SK-N-SH (cell line): ENCODE data around the gene ZNF677. TPM values are rescaled to one million over a fixed set of nuclear protein-coding genes. Genes with fewer than 3 reads are reported as not detected.

Source experiments
- CTCF ChIA-PET: fragments of 300-600, 350-600 bp; formaldehyde crosslinking; extraction: SDS; loops from one replicate; lab custom pipeline; 2021; lab: Yijun Ruan, JAX
- POLR2A ChIA-PET: fragments of 350-600 bp; sonication (Branson Sonifier 250); formaldehyde crosslinking; extraction: SDS; loops from one replicate; lab custom pipeline; 2020; ENCODE audit warnings: antibody characterized with exemption, inconsistent platforms; lab: Yijun Ruan, JAX
- DNase-seq: peaks from one replicate; pipeline ENCODE4 v3.0.0; 2012
- H2AFZ ChIP-seq: fragments of 200-600 bp; sonication (generic); 2 replicates; pipeline ENCODE4 v1.8.1; 2016; ENCODE audit warnings: antibody characterized with exemption, mild to moderate bottlenecking, low read depth
- H3F3A ChIP-seq: fragments of 200-600 bp; sonication (generic); replicated peaks from 2 replicates; pipeline ENCODE3; 2016; ENCODE audit warnings: antibody characterized with exemption, mild to moderate bottlenecking; ENCODE audit not compliant: insufficient read depth
- H3K27ac ChIP-seq, 2 experiments: fragments of 200-500 bp in 1 of 2; fragments of 200-600 bp in 1 of 2; sonication (Bioruptor generic) in 1 of 2; sonication (generic), shearing (Covaris generic) in 1 of 2; 2 replicates each; pipeline versions ENCODE4 v1.5.1 to v1.6.1; 2014 to 2016; ENCODE audit warnings: low read depth in 2 of 2, inconsistent platforms in 1 of 2, low read length in 1 of 2, mild to moderate bottlenecking in 1 of 2, mixed read lengths in 1 of 2
- H3K27me3 ChIP-seq: fragments of 200-600 bp; sonication (generic), shearing (Covaris generic); 2 replicates; pipeline ENCODE4 v1.6.1; 2016; ENCODE audit warnings: mixed run types; ENCODE audit not compliant: insufficient read depth
- H3K36me3 ChIP-seq, 2 experiments: fragments of 200-500 bp in 1 of 2; fragments of 200-600 bp in 1 of 2; sonication (Bioruptor generic) in 1 of 2; sonication (generic) in 1 of 2; replicated peaks in 1 of 2; 2 replicates each; pipeline versions ENCODE3 to v1.5.1; 2014 to 2016; ENCODE audit warnings: low read length in 1 of 2, mild to moderate bottlenecking in 1 of 2; ENCODE audit not compliant: insufficient read depth in 2 of 2, control insufficient read depth in 1 of 2
- H3K4me1 ChIP-seq, 2 experiments: fragments of 200-500 bp in 1 of 2; fragments of 200-600 bp in 1 of 2; sonication (Bioruptor generic) in 1 of 2; sonication (generic), shearing (Covaris generic) in 1 of 2; 2 replicates each; pipeline versions ENCODE4 v1.5.1 to v1.6.1; 2014 to 2016; ENCODE audit warnings: low read depth in 1 of 2, low read length in 1 of 2, mixed run types in 1 of 2; ENCODE audit not compliant: insufficient read depth in 2 of 2, control insufficient read depth in 1 of 2
- H3K4me2 ChIP-seq: fragments of 200-600 bp; sonication (generic), shearing (Covaris generic); 2 replicates; pipeline ENCODE4 v1.6.1; 2017; ENCODE audit warnings: mixed run types
- H3K4me3 ChIP-seq, 2 experiments: fragments of 200-500 bp in 1 of 2; fragments of 200-600 bp in 1 of 2; sonication (Bioruptor generic) in 1 of 2; sonication (generic), shearing (Covaris generic) in 1 of 2; 2 replicates each; pipeline versions ENCODE4 v1.5.1 to v1.8.1; 2014 to 2016; ENCODE audit warnings: low read depth in 2 of 2, inconsistent platforms in 1 of 2, low read length in 1 of 2, mild to moderate bottlenecking in 1 of 2, mixed read lengths in 1 of 2, moderate library complexity in 1 of 2
- H3K79me2 ChIP-seq: fragments of 200-600 bp; sonication (generic); 2 replicates; pipeline ENCODE4 v1.8.1; 2017; ENCODE audit warnings: mild to moderate bottlenecking; ENCODE audit not compliant: insufficient read depth
- H3K9ac ChIP-seq: fragments of 200-600 bp; sonication (generic); 2 replicates; pipeline ENCODE4 v1.6.1; 2017; ENCODE audit warnings: mixed run types
- H3K9me2 ChIP-seq: fragments of 200-600 bp; sonication (generic); 2 replicates; pipeline ENCODE4 v1.6.1; 2017; ENCODE audit warnings: mixed run types
- H3K9me3 ChIP-seq: fragments of 200-600 bp; sonication (generic); 2 replicates; pipeline ENCODE4 v1.6.1; 2017; ENCODE audit warnings: mixed run types, mild to moderate bottlenecking, moderate library complexity
- H4K20me1 ChIP-seq: fragments of 200-600 bp; sonication (generic); 2 replicates; pipeline ENCODE4 v1.6.1; 2017; ENCODE audit warnings: mild to moderate bottlenecking, mixed run types; ENCODE audit not compliant: insufficient read depth
- ELF1 ChIP-seq: IDR thresholded peaks from 2 replicates; pipeline ENCODE4 v1.4.0; 2012
- EZH2phosphoT487 ChIP-seq: fragments of 200-600 bp; sonication (generic); IDR thresholded peaks from 2 replicates; pipeline ENCODE4 v1.6.1; 2017; ENCODE audit warnings: low read depth, mixed run types, mild to moderate bottlenecking, antibody characterized with exemption, moderate library complexity, borderline replicate concordance
- FOXJ3 ChIP-seq: sonication (generic); formaldehyde crosslinking; IDR thresholded peaks from 2 replicates; pipeline ENCODE4 v1.5.1; 2020; ENCODE audit warnings: mild to moderate bottlenecking, missing genetic modification reagents
- GABPA ChIP-seq: IDR thresholded peaks from 2 replicates; pipeline ENCODE4 v1.4.0; 2012; ENCODE audit warnings: low read depth, mild to moderate bottlenecking
- GATA2 ChIP-seq: sonication (generic); formaldehyde crosslinking; IDR thresholded peaks from 2 replicates; pipeline ENCODE4 v1.5.0; 2020; ENCODE audit warnings: mild to moderate bottlenecking, missing genetic modification reagents
- MAX ChIP-seq: IDR thresholded peaks from 2 replicates; pipeline ENCODE4 v1.4.0; 2012; ENCODE audit warnings: low read depth
- NFIC ChIP-seq: IDR thresholded peaks from 2 replicates; pipeline ENCODE4 v1.4.0; 2012; ENCODE audit warnings: borderline replicate concordance
- NRF1 ChIP-seq: IDR thresholded peaks from 2 replicates; pipeline ENCODE4 v1.6.1; 2012; ENCODE audit warnings: low read depth, mild to moderate bottlenecking, low read length
- PBX3 ChIP-seq: IDR thresholded peaks from 2 replicates; pipeline ENCODE4; 2012
- POLR2AphosphoS5 ChIP-seq: IDR thresholded peaks from 2 replicates; pipeline ENCODE4 v1.6.1; 2012; ENCODE audit warnings: low read depth, low read length
- RCOR1 ChIP-seq: fragments of 150-350 bp; IDR thresholded peaks from 2 replicates; pipeline ENCODE4 v1.6.1; 2017; ENCODE audit warnings: antibody characterized with exemption, low read length
- RFX5 ChIP-seq: IDR thresholded peaks from 2 replicates; pipeline ENCODE4 v1.6.1; 2012; ENCODE audit warnings: mild to moderate bottlenecking, improper control_type of control experiment, low read length
- TAF1 ChIP-seq: IDR thresholded peaks from 2 replicates; pipeline ENCODE4 v1.6.1; 2012; ENCODE audit warnings: low read depth, mild to moderate bottlenecking, low read length, moderate library complexity, borderline replicate concordance
- TEAD4 ChIP-seq: IDR thresholded peaks from 2 replicates; pipeline ENCODE4 v1.4.0; 2012; ENCODE audit warnings: mild to moderate bottlenecking, borderline replicate concordance; ENCODE audit not compliant: insufficient read depth
- YY1 ChIP-seq: IDR thresholded peaks from 2 replicates; pipeline ENCODE4 v1.4.0; 2012; ENCODE audit warnings: low read depth, mild to moderate bottlenecking
- WGBS: methylation state at CpG from one replicate; pipeline ENCODE4 v1.1.6; 2017; ENCODE audit warnings: low lambda C conversion rate; 5-methylcytosine and 5-hydroxymethylcytosine counted together
- polyA plus RNA-seq, 3 experiments: library from polyadenylated mRNA; depleted of rRNA; stranded (reverse); fragments of >200 nt; gene quantifications; 2 replicates each; pipeline ENCODE4 v1.2.3, GENCODE V29; 2012
- TF ChIP-seq, protein P1 (sequence below): fragments of 150-350 bp; IDR thresholded peaks from 2 replicates; pipeline ENCODE4 v1.6.1; 2017; ENCODE audit warnings: antibody characterized with exemption, low read length, low read depth, borderline replicate concordance
- TF ChIP-seq, protein P2 (sequence below): IDR thresholded peaks from 2 replicates; pipeline ENCODE4 v1.4.0; 2012; ENCODE audit warnings: low read depth, borderline replicate concordance
- TF ChIP-seq, protein P3 (sequence below): IDR thresholded peaks from 2 replicates; pipeline ENCODE4 v1.4.0; 2012; ENCODE audit warnings: low read depth, borderline replicate concordance
- TF ChIP-seq, protein P4 (sequence below): fragments of 150-350 bp; IDR thresholded peaks from 2 replicates; pipeline ENCODE4 v1.6.1; 2016; ENCODE audit warnings: mild to moderate bottlenecking, low read depth, low read length

Gene ZNF677
- polyA plus RNA-seq, 1 of the 3 experiments (the other 2 are of a cell fraction): 6.8 TPM

- Histone ChIP-seq H3K9me3 (no peaks in the 10 kb centered on the region), H3K4me2 (no peak overlapping the region)
- POLR2A ChIA-PET: no interaction called here
- TF ChIP-seq MAX: no peak
- TF ChIP-seq, protein P1, sequence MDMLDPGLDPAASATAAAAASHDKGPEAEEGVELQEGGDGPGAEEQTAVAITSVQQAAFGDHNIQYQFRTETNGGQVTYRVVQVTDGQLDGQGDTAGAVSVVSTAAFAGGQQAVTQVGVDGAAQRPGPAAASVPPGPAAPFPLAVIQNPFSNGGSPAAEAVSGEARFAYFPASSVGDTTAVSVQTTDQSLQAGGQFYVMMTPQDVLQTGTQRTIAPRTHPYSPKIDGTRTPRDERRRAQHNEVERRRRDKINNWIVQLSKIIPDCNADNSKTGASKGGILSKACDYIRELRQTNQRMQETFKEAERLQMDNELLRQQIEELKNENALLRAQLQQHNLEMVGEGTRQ: no peak
- TF ChIP-seq RFX5: no peak
- no peak for TF ChIP-seq ELF1
- TF ChIP-seq TEAD4: no peak
- TF ChIP-seq EZH2phosphoT487: no peak
- no peak for TF ChIP-seq GATA2 (CRISPR knock-in tag)
- TF ChIP-seq, protein P2, sequence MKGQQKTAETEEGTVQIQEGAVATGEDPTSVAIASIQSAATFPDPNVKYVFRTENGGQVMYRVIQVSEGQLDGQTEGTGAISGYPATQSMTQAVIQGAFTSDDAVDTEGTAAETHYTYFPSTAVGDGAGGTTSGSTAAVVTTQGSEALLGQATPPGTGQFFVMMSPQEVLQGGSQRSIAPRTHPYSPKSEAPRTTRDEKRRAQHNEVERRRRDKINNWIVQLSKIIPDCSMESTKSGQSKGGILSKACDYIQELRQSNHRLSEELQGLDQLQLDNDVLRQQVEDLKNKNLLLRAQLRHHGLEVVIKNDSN: no peak
- no peak for TF ChIP-seq NFIC
- TF ChIP-seq, protein P3, sequence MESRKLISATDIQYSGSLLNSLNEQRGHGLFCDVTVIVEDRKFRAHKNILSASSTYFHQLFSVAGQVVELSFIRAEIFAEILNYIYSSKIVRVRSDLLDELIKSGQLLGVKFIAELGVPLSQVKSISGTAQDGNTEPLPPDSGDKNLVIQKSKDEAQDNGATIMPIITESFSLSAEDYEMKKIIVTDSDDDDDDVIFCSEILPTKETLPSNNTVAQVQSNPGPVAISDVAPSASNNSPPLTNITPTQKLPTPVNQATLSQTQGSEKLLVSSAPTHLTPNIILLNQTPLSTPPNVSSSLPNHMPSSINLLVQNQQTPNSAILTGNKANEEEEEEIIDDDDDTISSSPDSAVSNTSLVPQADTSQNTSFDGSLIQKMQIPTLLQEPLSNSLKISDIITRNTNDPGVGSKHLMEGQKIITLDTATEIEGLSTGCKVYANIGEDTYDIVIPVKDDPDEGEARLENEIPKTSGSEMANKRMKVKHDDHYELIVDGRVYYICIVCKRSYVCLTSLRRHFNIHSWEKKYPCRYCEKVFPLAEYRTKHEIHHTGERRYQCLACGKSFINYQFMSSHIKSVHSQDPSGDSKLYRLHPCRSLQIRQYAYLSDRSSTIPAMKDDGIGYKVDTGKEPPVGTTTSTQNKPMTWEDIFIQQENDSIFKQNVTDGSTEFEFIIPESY: no peak
- no peak for TF ChIP-seq PBX3
- TF ChIP-seq, protein P4, sequence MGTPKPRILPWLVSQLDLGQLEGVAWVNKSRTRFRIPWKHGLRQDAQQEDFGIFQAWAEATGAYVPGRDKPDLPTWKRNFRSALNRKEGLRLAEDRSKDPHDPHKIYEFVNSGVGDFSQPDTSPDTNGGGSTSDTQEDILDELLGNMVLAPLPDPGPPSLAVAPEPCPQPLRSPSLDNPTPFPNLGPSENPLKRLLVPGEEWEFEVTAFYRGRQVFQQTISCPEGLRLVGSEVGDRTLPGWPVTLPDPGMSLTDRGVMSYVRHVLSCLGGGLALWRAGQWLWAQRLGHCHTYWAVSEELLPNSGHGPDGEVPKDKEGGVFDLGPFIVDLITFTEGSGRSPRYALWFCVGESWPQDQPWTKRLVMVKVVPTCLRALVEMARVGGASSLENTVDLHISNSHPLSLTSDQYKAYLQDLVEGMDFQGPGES: no peak
- TF ChIP-seq TAF1: no peak
- no peak for TF ChIP-seq POLR2AphosphoS5
- TF ChIP-seq FOXJ3 (CRISPR knock-in tag): no peak
- TF ChIP-seq YY1: no peak
- no peak for TF ChIP-seq NRF1
- no peak for TF ChIP-seq RCOR1
- TF ChIP-seq GABPA: no peak
- TF ChIP-seq, all 33 proteins: peak for 0
- Histone ChIP-seq H3K27ac (no peak overlapping the region), H3K9me2 (no peaks in the 10 kb centered on the region), H3K4me3 (no peak overlapping the region), H3K9ac (no peak overlapping the region), H3K36me3 (no peaks in the 10 kb centered on the region), H3K27me3 (no peaks in the 10 kb centered on the region; the same call in 1 of the 2 replicates), H4K20me1 (no peaks in the 10 kb centered on the region), H3K79me2 (no peaks in the 10 kb centered on the region), H3K4me1 (no peaks in the 10 kb centered on the region), H2AFZ (no peak overlapping the region), H3F3A (no peaks in the 10 kb centered on the region)
- WGBS: 26% methylated on average over 2 of the region's 2 CpGs
- no peak for DNase-seq
- CTCF ChIA-PET: no interaction called here
These were observed 20.8 kb upstream of the ZNF677 start for GRCh38 chr19:53275480-53275879.
